ENCODE data around the gene FOXO6. TPM values are rescaled to one million over a fixed set of nuclear protein-coding genes. Genes with fewer than 3 reads are reported as not detected.

The FOXO6 gene
- total RNA-seq, 1 experiment from 2014 or later = 0.47 TPM

- DNase-seq = no peak
- no peaks in the 10 kb centered on the region for H3K36me3 Mint-ChIP-seq (ENCODE audit: insufficient read depth, unreplicated experiment)
- TF ChIP-seq CTCF (IDR thresholded peaks at IDR 0.05; ENCODE audit: unreplicated experiment) = no peak
- CTCF ChIA-PET = no interaction called here
- H3K27ac Mint-ChIP-seq (ENCODE audit: unreplicated experiment) = no peak overlapping the region
- H3K9me3 Mint-ChIP-seq (ENCODE audit: low read depth, unreplicated experiment) = peaks cover 2% of the 10 kb centered on the region
- peaks cover 80% of the 10 kb centered on the region for H3K27me3 Mint-ChIP-seq (ENCODE audit: unreplicated experiment)
- H3K4me1 Mint-ChIP-seq (ENCODE audit: low read depth, unreplicated experiment) = no peaks in the 10 kb centered on the region
- BruUV-seq (replicated peaks) = no TSS peak
- intact Hi-C loops (cut with micrococcal nuclease; ENCODE audit: unreplicated experiment) = no loop called here
- no peak overlapping the region for H3K4me3 Mint-ChIP-seq (ENCODE audit: low read depth, unreplicated experiment)
Measured at GRCh38 chr1:41410462-41410861, 49.2 kb downstream of the FOXO6 start.

GRCh38 chr1:41411229-41411628, 50.0 kb downstream of the FOXO6 start:
- no peak for DNase-seq
- H3K27me3 Mint-ChIP-seq (ENCODE audit: unreplicated experiment) = peaks cover 73% of the 10 kb centered on the region
- no peaks in the 10 kb centered on the region for H3K4me1 Mint-ChIP-seq (ENCODE audit: low read depth, unreplicated experiment)
- intact Hi-C loops (cut with micrococcal nuclease; ENCODE audit: unreplicated experiment) = no loop called here
- no peaks in the 10 kb centered on the region for H3K36me3 Mint-ChIP-seq (ENCODE audit: insufficient read depth, unreplicated experiment)
- H3K4me3 Mint-ChIP-seq (ENCODE audit: low read depth, unreplicated experiment) = no peak overlapping the region
- H3K27ac Mint-ChIP-seq (ENCODE audit: unreplicated experiment) = no peak overlapping the region
- CTCF ChIA-PET = no interaction called here
- H3K9me3 Mint-ChIP-seq (ENCODE audit: low read depth, unreplicated experiment) = peaks cover 2% of the 10 kb centered on the region
- BruUV-seq (replicated peaks) = no TSS peak
- no peak for TF ChIP-seq CTCF (IDR thresholded peaks at IDR 0.05; ENCODE audit: unreplicated experiment)

GRCh38 chr1:41412748-41413147, 51.5 kb downstream of the FOXO6 start:
- peaks cover 11% of the 10 kb centered on the region for H3K4me1 Mint-ChIP-seq (ENCODE audit: low read depth, unreplicated experiment)
- CTCF ChIA-PET = no interaction called here
- no peak overlapping the region for H3K27ac Mint-ChIP-seq (ENCODE audit: unreplicated experiment)
- TF ChIP-seq CTCF (IDR thresholded peaks at IDR 0.05; ENCODE audit: unreplicated experiment) = no peak
- no peak for DNase-seq
- H3K4me3 Mint-ChIP-seq (ENCODE audit: low read depth, unreplicated experiment) = no peak overlapping the region
- H3K36me3 Mint-ChIP-seq (ENCODE audit: insufficient read depth, unreplicated experiment) = peaks cover 11% of the 10 kb centered on the region
- no TSS peak for BruUV-seq (replicated peaks)
- peaks cover 2% of the 10 kb centered on the region for H3K9me3 Mint-ChIP-seq (ENCODE audit: low read depth, unreplicated experiment)
- intact Hi-C loops (cut with micrococcal nuclease; ENCODE audit: unreplicated experiment) = no loop called here
- H3K27me3 Mint-ChIP-seq (ENCODE audit: unreplicated experiment) = peaks cover 57% of the 10 kb centered on the region

- no peak for TF ChIP-seq CTCF (IDR thresholded peaks at IDR 0.05; ENCODE audit: unreplicated experiment)
- Mint-ChIP-seq H3K27ac (ENCODE audit: unreplicated experiment) (no peak overlapping the region), H3K36me3 (ENCODE audit: insufficient read depth, unreplicated experiment) (peaks cover 11% of the 10 kb centered on the region), H3K4me3 (ENCODE audit: low read depth, unreplicated experiment) (no peak overlapping the region), H3K27me3 (ENCODE audit: unreplicated experiment) (peaks cover 47% of the 10 kb centered on the region), H3K4me1 (ENCODE audit: low read depth, unreplicated experiment) (peaks cover 22% of the 10 kb centered on the region), H3K9me3 (ENCODE audit: low read depth, unreplicated experiment) (peaks cover 2% of the 10 kb centered on the region)
- CTCF ChIA-PET = no interaction called here
- no peak for DNase-seq
- no TSS peak for BruUV-seq (replicated peaks)
- intact Hi-C loops (cut with micrococcal nuclease; ENCODE audit: unreplicated experiment) = no loop called here
Measured at GRCh38 chr1:41413748-41414281, 52.6 kb downstream of the FOXO6 start.

All from Calu3 (cell line).